Ammon's horn (tissue), 1 donor: ENCODE data around the gene AKAP1.

Source experiments
- DNase-seq: peaks from one replicate; pipeline ENCODE4 v3.0.0-alpha.2; 2016; ENCODE audit warnings: low spot score

The AKAP1 gene

GRCh38 chr17:57106836-57107497, 21.9 kb downstream of the AKAP1 start:
- no peak for DNase-seq

DNA sequence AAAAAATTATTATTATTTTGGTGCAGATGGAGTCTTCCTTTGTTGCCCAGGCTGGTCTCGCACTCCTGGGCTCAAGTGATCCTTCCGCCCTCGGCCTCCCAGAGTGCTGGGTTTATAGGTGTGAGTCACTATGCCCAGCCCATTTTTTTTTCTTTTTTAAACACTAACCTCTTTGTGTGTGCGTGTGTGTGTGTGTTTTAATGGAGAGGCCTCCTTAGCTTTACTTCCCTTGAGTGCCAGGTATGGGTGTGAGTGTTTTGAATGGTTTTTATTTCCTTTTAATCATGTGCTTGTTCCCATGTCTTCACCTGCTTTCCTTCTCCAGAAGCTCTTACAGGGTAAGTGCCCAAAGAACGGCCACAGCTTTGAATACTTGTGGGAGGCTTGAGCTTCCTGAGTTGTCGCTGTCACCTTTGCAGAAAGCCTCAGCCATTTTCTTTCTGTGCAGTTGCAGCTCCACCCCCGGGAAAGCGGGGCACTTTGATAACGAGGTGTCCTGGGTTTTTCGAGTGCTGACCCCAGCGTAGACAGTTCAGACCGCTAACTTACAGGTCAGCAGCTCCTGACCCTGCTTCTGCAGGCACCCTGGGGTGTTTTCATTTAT, 22.6 kb downstream of the AKAP1 start:
- DNase-seq = no peak

GRCh38 chr17:57108671-57109392, 23.8 kb downstream of the AKAP1 start:
- no peak for DNase-seq

DNA sequence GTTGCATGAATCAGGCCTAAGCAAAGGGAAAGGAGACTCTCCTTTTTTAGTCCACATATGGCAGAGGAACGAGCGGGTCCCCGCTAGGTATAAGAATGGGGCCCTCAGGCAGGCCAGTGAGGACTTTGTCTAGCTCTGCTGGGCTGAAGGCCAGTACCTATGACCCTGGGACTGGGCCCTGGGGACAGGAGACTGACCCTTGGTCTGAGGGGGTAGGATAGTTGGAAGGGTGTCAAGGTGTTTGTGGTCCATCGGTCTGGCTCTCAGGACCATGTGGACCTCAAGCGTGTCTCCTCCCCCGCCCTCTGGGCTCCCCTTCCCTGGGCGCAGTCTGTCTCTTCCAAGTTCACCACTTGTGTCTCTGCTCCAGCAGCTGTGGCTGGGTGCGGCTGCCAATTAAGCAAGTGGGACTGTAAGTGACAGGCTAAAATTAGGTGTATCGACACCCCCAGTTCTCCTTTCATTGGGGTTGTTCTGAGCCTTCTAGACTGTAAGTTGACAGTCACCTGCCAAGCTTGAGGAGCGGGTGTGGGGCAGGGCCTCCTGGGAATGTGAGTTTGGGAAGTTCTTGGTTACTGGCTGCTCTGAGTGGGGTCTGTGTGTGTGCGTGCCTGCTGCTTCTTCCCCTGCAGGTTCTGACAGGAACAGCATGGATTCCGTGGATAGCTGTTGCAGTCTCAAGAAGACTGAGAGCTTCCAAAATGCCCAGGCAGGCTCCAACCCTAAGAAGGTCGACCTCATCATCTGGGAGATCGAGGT, 24.5 kb downstream of the AKAP1 start:
- no peak for DNase-seq

- DNase-seq = no peak
These were observed 25.1 kb downstream of the AKAP1 start for GRCh38 chr17:57110152-57110542.

DNA sequence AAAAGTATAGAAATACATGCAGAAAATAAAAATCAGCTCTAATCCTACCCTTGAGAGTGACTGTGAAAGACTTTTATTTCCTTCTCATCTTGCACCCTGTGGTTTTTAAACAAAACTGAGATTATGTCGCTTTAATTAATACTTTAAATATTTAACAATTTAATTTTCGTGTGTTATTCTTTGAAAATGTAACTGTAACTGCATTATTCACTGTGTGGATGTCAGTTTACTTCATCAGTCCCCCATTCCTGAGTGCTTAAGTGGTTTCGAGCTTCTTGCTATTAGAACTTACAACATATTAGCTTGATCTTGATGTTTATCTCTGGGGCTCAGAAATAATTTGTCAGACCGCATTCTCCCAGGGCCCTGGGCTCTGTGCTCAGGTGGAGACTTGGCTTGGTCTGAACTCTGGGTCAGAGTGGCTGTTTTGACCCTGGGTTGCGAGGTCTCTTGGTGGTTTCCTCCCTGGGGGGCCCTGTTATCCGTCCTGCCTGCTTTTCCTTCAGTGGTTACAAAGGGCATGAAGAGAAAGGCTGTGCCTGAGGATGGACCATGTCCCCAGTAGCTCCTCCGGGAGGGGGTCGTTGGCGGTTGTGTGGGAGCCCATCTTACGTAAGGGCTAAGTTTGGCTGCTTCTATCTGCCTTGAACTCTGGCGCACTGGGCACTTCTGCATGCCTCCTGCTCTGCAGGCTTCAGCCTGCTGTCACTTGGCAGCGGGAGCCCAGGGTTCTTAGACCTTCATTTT, 25.7 kb downstream of the AKAP1 start:
- no peak for DNase-seq

DNA sequence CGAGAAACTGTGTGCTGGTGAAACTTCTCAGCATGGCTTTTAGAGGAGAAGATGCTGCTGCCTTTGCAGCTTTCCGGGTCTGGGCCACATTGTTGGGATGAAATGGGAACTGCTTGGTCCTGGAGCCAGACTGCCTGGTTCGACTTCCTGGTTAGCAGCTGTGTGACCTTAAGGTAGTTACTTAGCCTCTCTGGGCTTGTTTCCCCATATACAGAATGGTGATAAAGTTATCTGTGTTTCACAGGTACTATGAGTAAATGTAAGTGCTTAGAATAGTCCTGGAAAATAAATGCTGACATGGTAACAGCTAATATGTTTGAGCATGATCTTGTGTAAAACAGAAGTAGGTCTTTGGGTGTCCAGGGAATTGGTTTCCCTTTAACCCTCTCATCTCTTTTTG, 26.3 kb downstream of the AKAP1 start:
- no peak for DNase-seq

- DNase-seq = no peak
These were observed 28.0 kb downstream of the AKAP1 start for GRCh38 chr17:57113011-57113410.

DNA sequence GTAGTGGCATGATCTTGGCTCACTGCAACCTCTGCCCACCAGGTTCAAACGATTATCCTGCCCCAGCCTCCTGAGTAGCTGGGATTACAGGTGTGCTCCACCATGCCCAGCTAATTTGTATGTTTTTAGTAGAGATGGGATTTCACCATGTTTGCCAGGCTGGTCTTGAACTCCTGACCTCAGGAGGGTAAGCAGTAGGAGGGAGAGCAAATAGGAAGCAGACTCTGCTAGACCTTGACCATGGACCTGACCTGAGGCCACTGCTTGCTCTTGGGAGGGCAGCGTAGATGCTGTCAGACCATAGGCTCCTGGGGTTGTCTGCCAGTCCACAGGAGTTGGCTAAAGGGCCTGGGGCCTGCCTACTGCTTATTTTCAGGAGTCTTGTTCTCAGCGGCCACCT, 28.6 kb downstream of the AKAP1 start:
- DNase-seq = no peak

DNA sequence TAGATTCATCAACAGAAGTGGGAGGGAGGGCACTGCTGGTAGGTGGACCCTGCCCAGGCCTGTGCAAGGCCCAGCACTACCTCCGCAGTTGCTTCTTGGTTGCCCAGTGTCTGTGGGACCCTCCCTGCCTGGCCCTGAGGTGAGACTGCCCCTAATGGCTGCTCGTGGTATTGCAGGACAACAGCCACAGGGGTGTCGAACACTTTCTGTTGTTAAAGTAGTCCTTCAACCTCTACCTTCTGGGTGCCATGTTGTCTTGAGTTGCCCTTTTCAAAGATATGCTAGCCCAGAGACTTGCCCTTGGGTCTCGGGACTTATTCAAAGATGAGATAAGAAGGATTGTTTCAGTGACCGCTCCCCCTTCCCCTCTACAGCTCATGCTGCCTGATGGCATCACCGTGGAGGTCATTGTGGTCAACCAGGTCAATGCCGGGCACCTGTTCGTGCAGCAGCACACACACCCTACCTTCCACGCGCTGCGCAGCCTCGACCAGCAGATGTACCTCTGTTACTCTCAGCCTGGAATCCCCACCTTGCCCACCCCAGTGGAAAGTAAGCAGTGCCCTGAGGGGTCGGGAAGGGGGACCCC, 29.1 kb downstream of the AKAP1 start:
- peak; percentile 45 for DNase-seq

GRCh38 chr17:57115377-57115776, 30.3 kb downstream of the AKAP1 start:
- no peak for DNase-seq

GRCh38 chr17:57115916-57116315, 30.9 kb downstream of the AKAP1 start:
- no peak for DNase-seq

- DNase-seq = no peak
These were observed 32.8 kb downstream of the AKAP1 start for GRCh38 chr17:57117798-57118197.

DNA sequence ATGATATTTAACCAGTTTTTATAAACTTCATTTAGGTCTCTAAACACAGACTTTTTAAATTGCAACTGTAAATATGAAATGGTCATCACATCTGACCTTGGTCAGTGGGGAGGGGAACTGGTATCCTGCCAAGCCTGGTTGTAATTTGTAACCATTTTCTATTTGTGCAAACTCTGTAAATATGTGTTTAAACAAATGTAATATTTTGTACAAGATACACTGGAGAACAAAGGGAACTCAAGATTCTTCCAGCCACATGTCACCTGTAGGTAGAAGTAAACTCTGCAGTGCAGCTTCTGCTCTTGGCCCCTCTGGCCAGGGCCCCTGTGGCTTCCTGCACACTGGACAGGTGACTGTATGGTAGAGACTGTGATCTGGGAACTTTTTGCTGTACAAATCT, 35.8 kb downstream of the AKAP1 start:
- no peak for DNase-seq

GRCh38 chr17:57121308-57122042, 36.4 kb downstream of the AKAP1 start:
- DNase-seq = peak; percentile 56

DNA sequence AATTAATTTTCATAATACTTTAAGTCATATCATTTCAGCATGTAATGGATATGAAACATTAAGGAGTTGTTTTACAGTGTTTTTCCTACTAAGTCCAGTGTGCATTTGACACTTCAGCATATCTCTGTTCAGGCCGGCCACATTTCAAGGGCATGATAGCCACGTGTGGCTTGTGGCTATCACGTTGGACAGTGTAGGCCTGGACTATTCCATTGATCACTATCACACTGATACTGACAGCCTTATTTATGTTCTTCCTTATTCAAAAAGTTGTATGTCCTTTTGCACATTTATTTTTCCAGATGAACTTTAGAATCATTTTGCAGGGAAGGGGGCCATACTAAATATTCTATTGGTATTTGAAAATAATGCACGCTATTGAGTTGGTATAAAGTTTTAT, 39.0 kb downstream of the AKAP1 start:
- DNase-seq = no peak

GRCh38 chr17:57125406-57125805, 40.4 kb downstream of the AKAP1 start:
- DNase-seq = no peak

DNA sequence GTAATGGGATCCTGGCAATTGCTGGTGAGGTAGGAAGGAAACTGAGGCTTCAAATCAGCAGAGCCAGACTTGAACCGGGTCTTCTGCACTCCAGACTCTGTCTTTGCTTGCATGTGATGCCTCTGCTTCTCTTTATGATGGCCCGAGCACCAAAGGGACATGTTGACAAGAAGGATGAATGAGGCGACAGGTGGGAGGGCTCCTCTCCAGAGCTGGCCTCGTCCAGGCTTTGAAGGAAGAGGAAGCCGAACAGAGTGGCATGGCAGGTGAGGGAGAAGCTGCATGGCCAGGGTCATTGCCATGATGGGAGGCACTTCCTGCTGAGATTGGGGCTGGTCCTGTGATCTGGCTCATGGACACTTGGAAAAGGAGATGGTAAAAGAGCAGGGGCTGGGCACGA, 40.8 kb downstream of the AKAP1 start:
- no peak for DNase-seq

- peak; percentile 92 for DNase-seq
These were observed 45.8 kb downstream of the AKAP1 start for GRCh38 chr17:57130708-57131461.

DNA sequence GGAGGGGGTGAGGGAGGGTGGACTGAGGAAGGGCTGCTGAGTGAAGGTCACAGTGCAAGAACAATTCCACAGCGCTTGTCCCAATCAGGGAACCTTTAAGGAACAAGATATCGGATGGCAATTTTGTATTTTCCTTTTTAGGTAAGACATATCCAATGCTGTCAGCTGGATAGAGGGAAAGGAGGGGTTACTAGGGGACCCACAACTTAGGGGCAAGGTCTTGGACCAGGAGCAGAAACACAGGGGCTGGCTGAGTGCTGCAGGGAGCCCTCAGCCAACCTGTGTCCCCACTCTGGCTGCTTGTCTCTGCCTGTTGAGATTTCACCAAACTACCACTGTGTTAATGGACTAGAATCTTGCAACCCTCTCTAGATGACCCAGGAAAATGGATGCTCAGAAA, 47.6 kb downstream of the AKAP1 start:
- no peak for DNase-seq
